Kidney epithelial cell (primary cell): ENCODE results near the gene KRTAP12-3. TPM values are rescaled to one million over a fixed set of nuclear protein-coding genes. Genes with fewer than 3 reads are reported as not detected.
"Not testable (repeated sequence)": the region's sequence is repeated elsewhere in the genome, so short reads cannot be mapped to it uniquely, and the experiment has no call there.

Source experiments
- DNase-seq: peaks from one replicate; pipeline ENCODE4 v3.0.0-alpha.2; 2010; ENCODE audit warnings: low read depth
- H3K27me3 ChIP-seq: 2 replicates; pipeline ENCODE4 v1.6.0; 2011; ENCODE audit warnings: low read length; ENCODE audit not compliant: control insufficient read depth, insufficient read depth
- H3K36me3 ChIP-seq: 2 replicates; pipeline ENCODE4 v1.5.1; 2011; ENCODE audit warnings: low read length; ENCODE audit not compliant: control insufficient read depth, insufficient read depth
- H3K4me3 ChIP-seq: 2 replicates; pipeline ENCODE4 v1.5.1; 2011; ENCODE audit warnings: low read depth, mild to moderate bottlenecking, control low read depth, low read length
- total RNA-seq: library from RNA; depleted of rRNA; stranded (reverse); fragments of >200 nt; gene quantifications from 2 replicates; pipeline ENCODE4 v1.2.3, GENCODE V29; 2015
- TF ChIP-seq, protein P1 (sequence below): IDR thresholded peaks from 2 replicates; pipeline ENCODE4 v1.5.1; 2011; ENCODE audit warnings: mild to moderate bottlenecking, moderate library complexity, low read length, control low read depth, inconsistent platforms; ENCODE audit not compliant: insufficient read depth, poor library complexity, severe bottlenecking

Gene KRTAP12-3
- total RNA-seq, 1 donor from 2014 or later = not detected

DNA sequence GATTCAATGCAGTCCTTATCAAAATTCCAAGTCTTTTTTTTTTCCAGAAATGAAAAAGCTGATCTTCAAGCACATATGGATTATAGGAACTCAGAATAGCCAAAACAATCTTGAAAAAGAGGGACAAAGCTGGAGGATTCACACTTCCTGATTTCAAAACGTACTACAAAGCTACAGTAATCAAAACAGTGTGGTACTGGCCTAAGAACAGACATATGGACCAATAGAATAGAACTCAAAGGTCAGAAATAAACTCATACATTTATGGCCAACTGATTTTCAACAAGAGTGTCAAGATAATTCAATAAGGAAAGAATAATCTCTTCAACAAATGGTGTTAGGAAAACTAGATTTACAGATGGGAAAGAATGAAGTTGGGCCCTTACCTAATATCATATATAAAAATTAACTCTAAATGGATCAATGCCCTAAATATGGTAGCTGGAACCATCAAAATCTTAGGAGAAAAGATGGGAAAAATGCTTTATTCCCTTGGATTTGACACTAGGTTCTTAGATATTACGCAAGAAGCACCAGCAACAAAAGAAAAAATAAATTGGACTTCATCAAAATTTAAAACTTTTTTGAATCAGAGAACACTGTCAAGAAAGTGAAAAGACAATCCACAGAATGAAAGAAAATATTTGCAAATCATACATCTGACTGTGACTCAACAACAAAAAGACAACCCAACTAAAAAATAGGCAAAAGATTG, 35.2 kb downstream of the KRTAP12-3 start:
- H3K27me3 ChIP-seq = peaks cover 8% of the 10 kb centered on the region
- H3K36me3 ChIP-seq = no peaks in the 10 kb centered on the region
- TF ChIP-seq, protein P1, sequence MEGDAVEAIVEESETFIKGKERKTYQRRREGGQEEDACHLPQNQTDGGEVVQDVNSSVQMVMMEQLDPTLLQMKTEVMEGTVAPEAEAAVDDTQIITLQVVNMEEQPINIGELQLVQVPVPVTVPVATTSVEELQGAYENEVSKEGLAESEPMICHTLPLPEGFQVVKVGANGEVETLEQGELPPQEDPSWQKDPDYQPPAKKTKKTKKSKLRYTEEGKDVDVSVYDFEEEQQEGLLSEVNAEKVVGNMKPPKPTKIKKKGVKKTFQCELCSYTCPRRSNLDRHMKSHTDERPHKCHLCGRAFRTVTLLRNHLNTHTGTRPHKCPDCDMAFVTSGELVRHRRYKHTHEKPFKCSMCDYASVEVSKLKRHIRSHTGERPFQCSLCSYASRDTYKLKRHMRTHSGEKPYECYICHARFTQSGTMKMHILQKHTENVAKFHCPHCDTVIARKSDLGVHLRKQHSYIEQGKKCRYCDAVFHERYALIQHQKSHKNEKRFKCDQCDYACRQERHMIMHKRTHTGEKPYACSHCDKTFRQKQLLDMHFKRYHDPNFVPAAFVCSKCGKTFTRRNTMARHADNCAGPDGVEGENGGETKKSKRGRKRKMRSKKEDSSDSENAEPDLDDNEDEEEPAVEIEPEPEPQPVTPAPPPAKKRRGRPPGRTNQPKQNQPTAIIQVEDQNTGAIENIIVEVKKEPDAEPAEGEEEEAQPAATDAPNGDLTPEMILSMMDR = no peak
- no peak overlapping the region for H3K4me3 ChIP-seq
- DNase-seq = no peak

DNA sequence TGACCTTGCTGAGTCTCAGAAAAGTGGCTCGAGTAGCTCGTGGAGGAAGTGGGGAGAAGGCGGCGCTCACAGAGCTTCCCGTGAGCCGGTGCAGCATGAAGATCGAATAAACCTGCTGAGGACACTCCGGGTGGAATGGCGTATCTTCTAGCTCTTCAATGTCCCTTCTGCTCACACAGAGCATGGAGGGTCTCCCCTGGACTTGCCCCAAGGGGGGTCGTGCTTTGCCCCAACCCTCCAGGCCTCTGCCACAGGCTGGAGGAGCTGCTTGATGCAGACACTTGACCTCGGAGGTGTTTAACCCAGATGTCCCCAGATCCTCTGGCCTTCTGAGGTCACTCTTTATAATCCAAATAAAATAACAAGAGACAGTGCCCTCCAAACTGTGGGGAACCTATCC, 37.0 kb downstream of the KRTAP12-3 start:
- Histone ChIP-seq H3K36me3 (no peaks in the 10 kb centered on the region), H3K4me3 (no peak overlapping the region), H3K27me3 (peaks cover 19% of the 10 kb centered on the region)
- DNase-seq = no peak
- TF ChIP-seq, protein P1 = no peak

- Histone ChIP-seq H3K36me3 (no peaks in the 10 kb centered on the region), H3K4me3 (no peak overlapping the region), H3K27me3 (peaks cover 23% of the 10 kb centered on the region)
- TF ChIP-seq, protein P1 = no peak
- no peak for DNase-seq
These were observed 37.5 kb downstream of the KRTAP12-3 start for GRCh38 chr21:44695184-44695583.

DNA sequence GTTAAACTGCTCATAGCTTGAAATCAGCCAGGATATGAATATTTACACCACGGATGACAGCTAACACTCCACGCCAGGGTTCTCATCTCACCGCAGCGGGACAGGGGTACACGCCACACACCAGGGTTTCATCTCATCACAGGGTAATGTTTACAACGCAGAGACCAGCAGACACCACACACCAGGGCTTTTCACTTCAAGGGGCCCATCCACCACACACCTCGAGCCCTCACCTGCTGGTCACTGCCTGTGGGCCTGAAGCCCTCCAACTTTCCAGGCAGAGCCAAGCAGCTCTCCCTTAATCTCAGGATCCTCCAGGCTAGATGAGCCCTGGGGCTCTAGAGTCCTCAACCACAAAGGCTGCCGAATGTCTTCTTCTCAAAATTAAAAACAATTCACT, 37.9 kb downstream of the KRTAP12-3 start:
- Histone ChIP-seq H3K36me3 (no peaks in the 10 kb centered on the region), H3K27me3 (peaks cover 25% of the 10 kb centered on the region), H3K4me3 (no peak overlapping the region)
- TF ChIP-seq, protein P1 = no peak
- no peak for DNase-seq

DNA sequence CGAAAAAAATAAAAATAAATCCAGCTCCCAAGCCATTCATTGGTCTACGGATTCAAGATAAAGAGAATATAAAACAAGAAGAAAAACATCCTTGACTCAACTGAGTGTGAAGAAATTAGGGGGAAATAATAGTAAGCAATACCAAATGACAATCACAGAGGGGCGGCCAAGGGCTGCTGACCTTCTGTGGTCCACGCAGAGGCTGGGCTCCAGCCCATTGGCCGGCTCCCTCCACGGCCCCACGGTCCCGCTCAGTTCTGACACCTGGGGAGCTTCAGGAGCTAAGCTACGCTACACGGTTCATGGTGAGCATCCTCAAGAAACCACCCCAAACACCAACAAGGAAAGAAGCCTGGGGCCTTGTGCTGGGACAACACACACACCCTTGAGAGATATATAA, 38.8 kb downstream of the KRTAP12-3 start:
- DNase-seq = no peak
- TF ChIP-seq, protein P1 = no peak
- peaks cover 31% of the 10 kb centered on the region for H3K27me3 ChIP-seq
- H3K4me3 ChIP-seq = no peak overlapping the region
- no peaks in the 10 kb centered on the region for H3K36me3 ChIP-seq

DNA sequence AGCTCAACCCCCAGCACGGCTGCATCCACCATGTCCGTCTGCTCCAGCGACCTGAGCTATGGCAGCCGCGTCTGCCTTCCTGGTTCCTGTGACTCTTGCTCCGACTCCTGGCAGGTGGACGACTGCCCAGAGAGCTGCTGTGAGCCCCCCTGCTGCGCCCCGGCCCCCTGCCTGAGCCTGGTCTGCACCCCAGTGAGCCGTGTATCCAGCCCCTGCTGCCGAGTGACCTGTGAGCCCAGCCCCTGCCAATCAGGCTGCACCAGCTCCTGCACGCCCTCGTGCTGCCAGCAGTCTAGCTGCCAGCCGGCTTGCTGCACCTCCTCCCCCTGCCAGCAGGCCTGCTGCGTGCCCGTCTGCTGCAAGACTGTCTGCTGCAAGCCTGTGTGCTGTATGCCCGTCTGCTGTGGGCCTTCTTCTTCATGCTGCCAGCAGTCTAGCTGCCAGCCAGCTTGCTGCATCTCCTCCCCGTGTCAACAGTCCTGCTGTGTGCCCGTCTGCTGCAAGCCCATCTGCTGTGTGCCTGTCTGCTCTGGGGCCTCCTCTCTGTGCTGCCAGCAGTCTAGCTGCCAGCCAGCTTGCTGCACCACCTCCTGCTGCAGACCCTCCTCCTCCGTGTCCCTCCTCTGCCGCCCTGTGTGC, 39.6 kb downstream of the KRTAP12-3 start, which contains the start of gene KRTAP10-12:
KRTAP10-12 (plus strand) TSS at position 1 of the 639 bp plus-strand sequence; CDS start at position 31, 30 bp downstream.
- H3K27me3 ChIP-seq = peaks cover 39% of the 10 kb centered on the region

More for the DNA sequence above, 39.6 kb downstream of the KRTAP12-3 start, which contains the start of gene KRTAP10-12:
- DNase-seq, H3K4me3 ChIP-seq, H3K36me3 ChIP-seq: not testable (repeated sequence)
